C4-2B (cell line): ENCODE data around the gene AASDH.
A peak's percentile ranks its signal among the peaks of the same experiment; 100 is the strongest.

Source experiments
- H3K27ac ChIP-seq: fragments of 450-650 bp; 2 replicates; pipeline ENCODE4 v1.5.1; 2017
- CTCF ChIP-seq: fragments of 450-650 bp; conservative IDR thresholded peaks from 2 replicates; pipeline ENCODE4 v1.5.1; 2017; ENCODE audit warnings: mild to moderate bottlenecking
- ZFX ChIP-seq: fragments of 450-650 bp; IDR thresholded peaks from 2 replicates; pipeline ENCODE4 v1.6.1; 2017

Gene AASDH

GRCh38 chr4:56301181-56301996 lies 85.9 kb downstream of the AASDH start:
- no peak overlapping the region for H3K27ac ChIP-seq
- TF ChIP-seq CTCF (peak; percentile 91), ZFX (no peak)

GRCh38 chr4:56298236-56298635 lies 89.1 kb downstream of the AASDH start:
- no peak for TF ChIP-seq ZFX
- TF ChIP-seq CTCF = no peak
- no peak overlapping the region for H3K27ac ChIP-seq

GRCh38 chr4:56297776-56298175 lies 89.5 kb downstream of the AASDH start:
- TF ChIP-seq ZFX = no peak
- H3K27ac ChIP-seq = no peak overlapping the region

- peak overlapping the region; percentile 18 for H3K27ac ChIP-seq
- TF ChIP-seq ZFX = no peak
- TF ChIP-seq CTCF = no peak
These were observed 90.8 kb downstream of the AASDH start for GRCh38 chr4:56296526-56296925.

GRCh38 chr4:56293121-56293520 lies 94.2 kb downstream of the AASDH start:
- H3K27ac ChIP-seq = no peak overlapping the region
- TF ChIP-seq ZFX (no peak), CTCF (no peak)

- no peak for TF ChIP-seq CTCF
- TF ChIP-seq ZFX = no peak
- no peak overlapping the region for H3K27ac ChIP-seq
These were observed 97.4 kb downstream of the AASDH start for GRCh38 chr4:56289934-56290333.

GRCh38 chr4:56288663-56289062 lies 98.6 kb downstream of the AASDH start:
- no peak overlapping the region for H3K27ac ChIP-seq
- TF ChIP-seq CTCF = no peak
- no peak for TF ChIP-seq ZFX
